ENCODE results near the gene WBP1L. TPM values are rescaled to one million over a fixed set of nuclear protein-coding genes. Genes with fewer than 3 reads are reported as not detected.
A peak's percentile ranks its signal among the peaks of the same experiment; 100 is the strongest.

The WBP1L gene
- total and polyA plus RNA-seq, 4 experiments from 2014 or later = 25.7 to 41.1 (median 36.8) TPM

GRCh38 chr10:102731222-102731800 is 12.4 kb upstream of the WBP1L start:
- H3K9me3 Mint-ChIP-seq = no peaks in the 10 kb centered on the region
- Histone ChIP-seq H3K27ac (ENCODE audit: low read depth, low read length) (no peak overlapping the region), H3K4me1 (ENCODE audit: insufficient read depth, low read length) (no peaks in the 10 kb centered on the region), H3K4me3 (ENCODE audit: low read length in 2 of 2) (no peak overlapping the region), H3K27me3 (ENCODE audit: insufficient read depth, low read length) (no peaks in the 10 kb centered on the region), H3K9me3 (ENCODE audit: control insufficient read depth in 1 of 2, low read length in 2 of 2) (no peaks in the 10 kb centered on the region), H3K36me3 (ENCODE audit: insufficient read depth, low read length) (peaks cover 15% of the 10 kb centered on the region)
- H3K4me3 Mint-ChIP-seq = no peak overlapping the region
- H3K27me3 Mint-ChIP-seq = no peaks in the 10 kb centered on the region
- CTCF ChIA-PET (ENCODE audit: partially characterized antibody) = interaction anchor here (1.0 kb wide), 1 partner anchor 9 kb away, joined by 3 read pairs; no protein-coding TSS in a partner anchor
- intact Hi-C loops (cut with micrococcal nuclease) = no loop called here
- H3K4me1 Mint-ChIP-seq = peaks cover 0 to 4% (median 4%) of the 10 kb centered on the region in 4 donors
- peaks cover 12 to 49% of the 10 kb centered on the region in 2 donors for H3K36me3 Mint-ChIP-seq
- DNase-seq = no peak
- H3K27ac Mint-ChIP-seq = no peak overlapping the region
- POLR2A ChIA-PET (ENCODE audit: partially characterized antibody) = interaction anchor here (0.5 kb wide), 1 partner anchor 165 kb away, joined by 3 read pairs; no protein-coding TSS in a partner anchor

- CTCF ChIA-PET (ENCODE audit: partially characterized antibody) = no interaction called here
Observed at GRCh38 chr10:102732661-102733060, 11.1 kb upstream of the WBP1L start.

GRCh38 chr10:102735065-102735562 is 8.6 kb upstream of the WBP1L start:
- Histone ChIP-seq H3K4me3 (ENCODE audit: low read length in 2 of 2) (no peak overlapping the region), H3K27me3 (ENCODE audit: insufficient read depth, low read length) (no peaks in the 10 kb centered on the region), H3K36me3 (ENCODE audit: insufficient read depth, low read length) (peaks cover 4% of the 10 kb centered on the region), H3K9me3 (ENCODE audit: control insufficient read depth in 1 of 2, low read length in 2 of 2) (no peaks in the 10 kb centered on the region), H3K27ac (ENCODE audit: low read depth, low read length) (no peak overlapping the region), H3K4me1 (ENCODE audit: insufficient read depth, low read length) (no peaks in the 10 kb centered on the region)
- DNase-seq = no peak
- CTCF ChIA-PET (ENCODE audit: partially characterized antibody) = interaction anchor here (1.2 kb wide), 1 partner anchor 10 kb away, joined by 4 read pairs; no protein-coding TSS in a partner anchor
- Mint-ChIP-seq H3K27ac (peak overlapping the region in 5 of 7 donors; percentile 12 to 63 (median 52)), H3K4me1 (no peaks in the 10 kb centered on the region), H3K36me3 (peaks cover 0 to 27% of the 10 kb centered on the region in 2 donors), H3K27me3 (no peaks in the 10 kb centered on the region), H3K9me3 (no peaks in the 10 kb centered on the region), H3K4me3 (no peak overlapping the region)
- intact Hi-C loops (cut with micrococcal nuclease) = no loop called here
- POLR2A ChIA-PET (ENCODE audit: partially characterized antibody) = interaction anchor here (2.8 kb wide), 1 partner anchor 9 kb away, joined by 11 read pairs; the partner anchor contains the start of gene WBP1L

More at GRCh38 chr10:102732661-102733060, 11.1 kb upstream of the WBP1L start:
- Mint-ChIP-seq H3K27ac (peak overlapping the region in 1 of 7 donors; percentile 8), H3K27me3 (no peaks in the 10 kb centered on the region), H3K9me3 (no peaks in the 10 kb centered on the region), H3K4me3 (no peak overlapping the region), H3K36me3 (peaks cover 1 to 37% of the 10 kb centered on the region in 2 donors), H3K4me1 (peaks cover 0 to 4% (median 3%) of the 10 kb centered on the region in 4 donors)
- intact Hi-C loops (cut with micrococcal nuclease) = no loop called here
- POLR2A ChIA-PET (ENCODE audit: partially characterized antibody) = interaction anchor here (2.8 kb wide), 1 partner anchor 11 kb away, joined by 11 read pairs; the partner anchor contains the start of gene WBP1L
- Histone ChIP-seq H3K4me1 (ENCODE audit: insufficient read depth, low read length) (no peaks in the 10 kb centered on the region), H3K36me3 (ENCODE audit: insufficient read depth, low read length) (peaks cover 6% of the 10 kb centered on the region), H3K9me3 (ENCODE audit: control insufficient read depth in 1 of 2, low read length in 2 of 2) (no peaks in the 10 kb centered on the region), H3K27ac (ENCODE audit: low read depth, low read length) (no peak overlapping the region), H3K4me3 (ENCODE audit: low read length in 2 of 2) (no peak overlapping the region), H3K27me3 (ENCODE audit: insufficient read depth, low read length) (no peaks in the 10 kb centered on the region)
- DNase-seq = no peak

- DNase-seq = no peak
- ChIA-PET POLR2A (ENCODE audit: partially characterized antibody) (interaction anchor here (1.3 kb wide), 1 partner anchor 24 kb away, joined by 4 read pairs; the partner anchor contains the start of genes ARL3 and SFXN2), CTCF (ENCODE audit: partially characterized antibody) (no interaction called here)
- Mint-ChIP-seq H3K36me3 (peaks cover 0 to 12% of the 10 kb centered on the region in 2 donors), H3K4me1 (peaks cover 8 to 13% (median 10%) of the 10 kb centered on the region in 4 donors), H3K4me3 (no peak overlapping the region), H3K9me3 (peaks cover 0 to 4% (median 0%) of the 10 kb centered on the region in 8 donors), H3K27ac (peak overlapping the region in 2 of 7 donors; percentile 30 to 74), H3K27me3 (no peaks in the 10 kb centered on the region)
- Histone ChIP-seq H3K9me3 (ENCODE audit: control insufficient read depth in 1 of 2, low read length in 2 of 2) (no peaks in the 10 kb centered on the region), H3K27me3 (ENCODE audit: insufficient read depth, low read length) (no peaks in the 10 kb centered on the region), H3K36me3 (ENCODE audit: insufficient read depth, low read length) (no peaks in the 10 kb centered on the region), H3K4me3 (ENCODE audit: low read length in 2 of 2) (no peak overlapping the region), H3K4me1 (ENCODE audit: insufficient read depth, low read length) (peaks cover 7% of the 10 kb centered on the region), H3K27ac (ENCODE audit: low read depth, low read length) (no peak overlapping the region)
- intact Hi-C loops (cut with micrococcal nuclease) = no loop called here
Observed at GRCh38 chr10:102738692-102739121, 5.0 kb upstream of the WBP1L start.

- Histone ChIP-seq H3K9me3 (ENCODE audit: control insufficient read depth in 1 of 2, low read length in 2 of 2) (no peaks in the 10 kb centered on the region), H3K4me3 (ENCODE audit: low read length in 2 of 2) (no peak overlapping the region), H3K36me3 (ENCODE audit: insufficient read depth, low read length) (no peaks in the 10 kb centered on the region), H3K27ac (ENCODE audit: low read depth, low read length) (no peak overlapping the region), H3K4me1 (ENCODE audit: insufficient read depth, low read length) (peaks cover 17% of the 10 kb centered on the region), H3K27me3 (ENCODE audit: insufficient read depth, low read length) (no peaks in the 10 kb centered on the region)
- ChIA-PET CTCF (ENCODE audit: partially characterized antibody) (interaction anchor here (2.1 kb wide), 1 partner anchor 27 kb away, joined by 7 read pairs; the partner anchor contains the start of gene ARL3), POLR2A (ENCODE audit: partially characterized antibody) (interaction anchor here (5.5 kb wide), 1 partner anchor 27 kb away, joined by 50 read pairs; the partner anchor contains the start of genes ARL3 and SFXN2)
- intact Hi-C loops (cut with micrococcal nuclease) = loop anchor here (5.0 kb wide), 1 partner anchor 308 kb away; the partner anchor contains the start of gene CUEDC2
- Mint-ChIP-seq H3K4me1 (peaks cover 14 to 25% (median 20%) of the 10 kb centered on the region in 4 donors), H3K4me3 (no peak overlapping the region), H3K27me3 (no peaks in the 10 kb centered on the region), H3K9me3 (peaks cover 0 to 4% (median 0%) of the 10 kb centered on the region in 8 donors), H3K27ac (no peak overlapping the region), H3K36me3 (peaks cover 0 to 10% of the 10 kb centered on the region in 2 donors)
- no peak for DNase-seq
Observed at GRCh38 chr10:102740229-102740628, 3.5 kb upstream of the WBP1L start.

- Histone ChIP-seq H3K4me1 (ENCODE audit: insufficient read depth, low read length) (peaks cover 33% of the 10 kb centered on the region), H3K9me3 (ENCODE audit: control insufficient read depth in 1 of 2, low read length in 2 of 2) (no peaks in the 10 kb centered on the region), H3K36me3 (ENCODE audit: insufficient read depth, low read length) (no peaks in the 10 kb centered on the region), H3K4me3 (ENCODE audit: low read length in 2 of 2) (no peak overlapping the region), H3K27me3 (ENCODE audit: insufficient read depth, low read length) (no peaks in the 10 kb centered on the region), H3K27ac (ENCODE audit: low read depth, low read length) (no peak overlapping the region)
- POLR2A ChIA-PET (ENCODE audit: partially characterized antibody) = interaction anchor here (4.4 to 5.5 kb wide), 2 partner anchors 29 to 96 kb away, joined by 36 to 50 read pairs; partner anchors contain the start of genes ARL3, SFXN2 and TRIM8
- intact Hi-C loops (cut with micrococcal nuclease) = loop anchor here (2.0 to 5.0 kb wide), 2 partner anchors 113 to 309 kb away; partner anchors contain the start of genes BORCS7 and CUEDC2
- Mint-ChIP-seq H3K4me3 (peak overlapping the region in 1 of 8 donors; percentile 4), H3K36me3 (peaks cover 0 to 8% of the 10 kb centered on the region in 2 donors), H3K27ac (no peak overlapping the region), H3K27me3 (no peaks in the 10 kb centered on the region), H3K9me3 (peaks cover 0 to 4% (median 0%) of the 10 kb centered on the region in 8 donors), H3K4me1 (peaks cover 25 to 41% (median 33%) of the 10 kb centered on the region in 4 donors)
- DNase-seq = no peak
- CTCF ChIA-PET (ENCODE audit: partially characterized antibody) = interaction anchor here (1.7 to 2.1 kb wide), 2 partner anchors 11 to 29 kb away, joined by 6 to 7 read pairs; partner anchors contain the start of gene ARL3
Observed at GRCh38 chr10:102741726-102742237, 2.0 kb upstream of the WBP1L start.

Data from CD4-positive, alpha-beta memory T cell (primary cell).